Hematopoietic multipotent progenitor cell (in vitro differentiated cells): ENCODE measurements around the gene ATXN7L3. TPM values are rescaled to one million over a fixed set of nuclear protein-coding genes. Genes with fewer than 3 reads are reported as not detected.

Experiments used
- DNase-seq, 3 donors: peaks; one replicate each; pipeline ENCODE4 v3.0.0-alpha.2; 2011 to 2015; ENCODE audit warnings: low read depth in 2 of 3, low spot score in 2 of 3
- total RNA-seq: library from RNA; depleted of rRNA; stranded (reverse); fragments of >200 nt; gene quantifications from one replicate; pipeline ENCODE4 v1.2.3, GENCODE V29; 2012

ATXN7L3 gene
- total RNA-seq, 1 donor: 34.2 TPM

GRCh38 chr17:44202756-44203155 is 3.1 kb upstream of the ATXN7L3 start:
- DNase-seq: no peak

GRCh38 chr17:44200478-44201155 is 933 bp upstream of the ATXN7L3 start:
- no peak for DNase-seq

DNA sequence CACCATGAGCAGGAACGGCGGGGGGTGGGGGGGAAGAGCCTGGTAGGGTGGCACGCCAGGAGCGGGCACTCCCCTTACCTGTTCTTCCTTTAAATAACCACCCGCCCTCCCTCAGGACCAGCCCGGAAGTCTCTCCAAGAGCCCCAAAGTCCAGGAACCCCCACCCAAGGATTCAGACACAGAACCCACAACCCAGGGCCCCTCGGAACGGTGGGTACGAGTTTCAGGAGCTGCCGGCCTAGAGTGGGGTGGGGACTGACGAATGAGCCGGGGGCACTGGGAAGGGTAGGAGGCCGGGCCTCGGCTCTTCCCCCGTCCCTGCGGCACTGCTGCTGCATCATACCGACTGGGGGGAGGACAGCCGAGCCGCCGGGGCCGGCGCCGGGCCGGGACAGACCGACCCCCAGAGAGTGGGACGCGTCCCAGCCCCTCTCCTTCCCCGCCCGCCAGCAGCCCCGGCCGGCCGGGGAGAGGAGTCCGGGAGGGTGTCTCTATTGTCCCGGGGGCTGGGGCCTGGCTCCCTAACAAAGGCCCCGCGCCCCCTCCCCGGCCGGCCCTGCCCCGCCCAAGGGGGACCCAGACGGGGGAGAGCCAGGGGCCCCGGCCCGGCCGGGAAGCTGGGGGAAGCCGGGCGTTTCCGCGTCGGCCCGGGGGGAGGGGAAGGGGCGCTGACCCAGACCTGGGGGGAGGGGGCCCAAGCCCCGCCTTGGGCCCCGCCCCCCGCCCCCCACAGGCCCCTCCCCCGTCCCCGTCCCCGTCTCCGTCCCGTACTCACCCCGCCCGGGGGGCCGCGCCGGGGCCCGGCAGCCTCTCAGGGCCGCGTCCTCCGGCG is 747 bp downstream of the ATXN7L3 start:
- DNase-seq: peak in 2 of 3 donors; percentile 63 to 65

GRCh38 chr17:44197980-44198720 is 1.5 kb downstream of the ATXN7L3 start:
- peak in 2 of 3 donors; percentile 81 to 84 for DNase-seq

DNA sequence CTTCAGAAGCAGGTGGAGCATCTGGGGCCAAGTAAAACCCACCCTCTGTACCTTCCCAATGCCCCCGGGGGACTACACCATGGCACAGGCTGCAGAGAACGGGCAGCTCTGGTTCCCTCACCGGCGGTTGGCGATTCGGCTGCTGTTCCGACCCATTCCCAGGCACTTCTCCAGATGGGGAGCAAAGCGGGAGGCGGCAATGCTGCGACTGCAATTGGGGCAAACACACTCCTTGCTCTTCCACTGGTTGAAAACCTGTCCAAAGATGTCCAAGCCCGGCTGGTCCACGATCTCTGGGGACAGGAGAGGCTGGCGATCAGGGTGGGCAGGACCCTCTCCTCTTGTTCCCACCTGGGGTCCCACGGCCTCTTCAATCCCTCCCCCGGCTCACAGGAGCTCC is 2.6 kb downstream of the ATXN7L3 start:
- no peak for DNase-seq

GRCh38 chr17:44193326-44194084 is 6.2 kb downstream of the ATXN7L3 start:
- no peak for DNase-seq

GRCh38 chr17:44192750-44193149 is 6.9 kb downstream of the ATXN7L3 start:
- no peak for DNase-seq

DNA sequence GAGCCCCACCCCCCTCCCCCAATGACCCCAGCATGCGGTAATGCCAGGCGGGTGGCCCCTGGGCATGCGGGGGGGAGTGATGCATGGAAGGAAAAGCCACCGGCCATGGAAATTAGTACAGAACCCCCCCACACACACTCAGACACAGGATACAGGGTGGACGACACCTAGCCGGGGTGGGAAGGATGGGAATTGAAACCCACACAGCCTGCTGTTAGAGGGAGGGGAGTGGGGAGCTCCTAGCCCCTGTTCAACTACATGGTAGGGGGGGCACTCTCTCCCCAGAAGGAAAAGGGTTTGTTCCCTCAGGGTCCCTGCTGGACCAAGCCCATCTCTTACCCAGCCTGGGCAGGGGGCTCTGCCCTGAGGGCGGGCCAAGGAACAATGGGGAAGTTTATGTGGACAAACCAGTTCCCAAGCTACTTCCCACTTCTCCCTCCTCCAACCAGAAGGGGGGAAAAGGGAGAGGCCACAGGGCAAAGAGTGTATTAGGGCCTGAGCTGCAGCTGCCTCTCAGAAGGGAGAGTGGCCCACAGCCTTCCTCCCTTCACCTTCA is 7.7 kb downstream of the ATXN7L3 start:
- no peak for DNase-seq

- DNase-seq: no peak
Measured at GRCh38 chr17:44191369-44191768, 8.3 kb downstream of the ATXN7L3 start.

DNA sequence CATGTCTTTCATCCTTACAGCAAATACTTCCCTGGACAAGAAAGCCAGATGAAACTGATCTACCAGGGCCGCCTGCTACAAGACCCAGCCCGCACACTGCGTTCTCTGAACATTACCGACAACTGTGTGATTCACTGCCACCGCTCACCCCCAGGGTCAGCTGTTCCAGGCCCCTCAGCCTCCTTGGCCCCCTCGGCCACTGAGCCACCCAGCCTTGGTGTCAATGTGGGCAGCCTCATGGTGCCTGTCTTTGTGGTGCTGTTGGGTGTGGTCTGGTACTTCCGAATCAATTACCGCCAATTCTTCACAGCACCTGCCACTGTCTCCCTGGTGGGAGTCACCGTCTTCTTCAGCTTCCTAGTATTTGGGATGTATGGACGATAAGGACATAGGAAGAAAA is 9.2 kb downstream of the ATXN7L3 start:
- DNase-seq: no peak

DNA sequence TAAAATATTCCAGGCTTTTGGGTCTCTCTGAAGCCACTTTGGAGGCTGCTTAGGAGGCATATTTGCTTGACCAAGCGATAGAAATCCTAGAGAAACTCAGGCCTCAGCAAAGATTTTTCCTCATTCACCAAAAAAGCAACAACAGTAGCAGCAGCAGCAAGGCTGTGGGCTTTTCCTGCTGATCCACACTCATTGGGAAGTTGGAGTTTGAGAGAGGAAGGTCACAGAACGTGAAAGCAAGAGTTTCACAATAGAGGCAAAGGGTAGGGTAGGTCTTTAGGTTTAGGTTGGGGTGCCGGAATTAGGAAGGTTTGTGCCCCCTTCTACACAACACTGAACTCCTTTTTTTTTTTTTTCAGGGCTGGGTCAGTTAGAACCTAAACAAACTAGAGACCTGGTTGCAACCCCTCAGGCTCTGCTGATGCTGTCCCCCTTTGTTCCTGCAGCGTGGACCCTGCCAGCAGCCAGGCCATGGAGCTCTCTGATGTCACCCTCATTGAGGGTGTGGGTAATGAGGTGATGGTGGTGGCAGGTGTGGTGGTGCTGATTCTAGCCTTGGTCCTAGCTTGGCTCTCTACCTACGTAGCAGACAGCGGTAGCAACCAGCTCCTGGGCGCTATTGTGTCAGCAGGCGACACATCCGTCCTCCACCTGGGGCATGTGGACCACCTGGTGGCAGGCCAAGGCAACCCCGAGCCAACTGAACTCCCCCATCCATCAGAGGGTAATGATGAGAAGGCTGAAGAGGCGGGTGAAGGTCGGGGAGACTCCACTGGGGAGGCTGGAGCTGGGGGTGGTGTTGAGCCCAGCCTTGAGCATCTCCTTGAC is 10.9 kb downstream of the ATXN7L3 start:
- no peak for DNase-seq

- peak in 1 of 3 donors; percentile 26 for DNase-seq
Measured at GRCh38 chr17:44187131-44187899, 12.4 kb downstream of the ATXN7L3 start.

GRCh38 chr17:44186307-44187130 is 13.2 kb downstream of the ATXN7L3 start, which contains the start of gene TMUB2:
Gene TMUB2, plus strand, starts transcription at chr17:44186972. Its CDS starts 737 bp downstream, at chr17:44187709.
- peak; percentile 99 for DNase-seq

- DNase-seq: no peak
Measured at GRCh38 chr17:44184212-44184810, 15.4 kb downstream of the ATXN7L3 start.

- no peak for DNase-seq
Measured at GRCh38 chr17:44183024-44183423, 16.7 kb downstream of the ATXN7L3 start.

DNA sequence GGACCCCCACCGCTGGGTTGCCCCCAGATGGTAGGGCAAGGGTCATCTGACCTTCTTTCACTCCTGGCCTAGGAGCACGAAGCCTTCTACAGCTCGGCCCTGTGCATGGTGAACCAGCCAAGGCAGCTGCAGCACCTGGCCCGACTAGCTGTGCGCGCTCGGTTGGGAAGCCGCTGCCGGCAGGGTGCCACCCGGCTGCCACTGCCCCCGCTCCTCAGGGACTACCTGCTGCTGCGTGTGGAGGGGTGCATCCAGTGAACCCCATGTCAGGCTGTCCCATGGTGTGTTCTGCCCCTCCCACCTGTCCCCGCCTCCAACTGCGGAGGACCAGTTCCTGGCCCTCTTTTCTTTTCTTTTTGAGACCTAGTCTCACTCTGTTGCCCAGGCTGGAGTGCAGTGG is 21.6 kb downstream of the ATXN7L3 start:
- no peak for DNase-seq

GRCh38 chr17:44177640-44178039 is 22.0 kb downstream of the ATXN7L3 start:
- DNase-seq: no peak
